ENCODE results near the gene POFUT2. TPM values are rescaled to one million over a fixed set of nuclear protein-coding genes. Genes with fewer than 3 reads are reported as not detected.

POFUT2 gene
- total RNA-seq, 1 experiment from 2014 or later, result 28.2 TPM

DNA sequence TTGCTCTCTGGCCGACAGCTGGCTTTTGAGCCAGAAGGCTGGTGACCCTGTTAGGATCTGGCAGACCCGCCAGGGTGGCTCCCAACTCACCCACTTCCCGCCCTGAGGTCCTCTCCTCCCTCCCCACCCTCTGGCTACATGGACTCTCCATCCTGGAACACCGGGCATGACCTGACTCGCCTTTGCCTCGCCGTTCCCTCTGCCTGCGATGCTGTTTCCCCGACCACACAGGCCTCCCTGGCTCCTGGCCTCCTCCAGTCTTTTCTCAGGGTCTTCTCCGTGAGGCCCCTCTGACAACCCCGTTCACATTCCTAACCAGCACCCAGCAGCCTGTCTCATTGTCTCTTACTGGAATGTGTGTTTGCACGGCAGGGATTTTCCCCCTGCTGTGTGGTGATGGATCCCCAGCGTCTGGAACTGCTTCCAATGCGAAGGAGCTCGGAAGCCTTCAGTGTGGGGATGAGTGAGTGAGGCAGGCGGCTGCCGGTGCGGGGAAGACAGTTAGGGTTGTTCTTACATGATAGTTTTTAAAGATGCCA lies 46.0 kb upstream of the POFUT2 start:
- Histone ChIP-seq H3K27me3 (ENCODE audit: low read length) (no peaks in the 10 kb centered on the region), H3K9me3 (ENCODE audit: low read length) (no peaks in the 10 kb centered on the region), H3K9me2 (replicated peaks; ENCODE audit: low read length) (no peaks in the 10 kb centered on the region), H3K9ac (ENCODE audit: low read length) (no peak overlapping the region), H3K36me3 (ENCODE audit: low read depth, low read length) (no peaks in the 10 kb centered on the region), H3K4me1 (ENCODE audit: insufficient read depth, low read length) (peaks cover 24% of the 10 kb centered on the region), H4K20me1 (ENCODE audit: low read length) (no peaks in the 10 kb centered on the region), H3K79me2 (ENCODE audit: low read length) (no peaks in the 10 kb centered on the region), H3K4me3 (ENCODE audit: low read length) (no peak overlapping the region), H2AFZ (ENCODE audit: low read length) (no peak overlapping the region), H3K4me2 (ENCODE audit: low read length) (no peak overlapping the region), H3K27ac (ENCODE audit: low read length) (no peak overlapping the region), H3F3A (ENCODE audit: low read length, unreplicated experiment) (no peaks in the 10 kb centered on the region)
- ATAC-seq (no peak), DNase-seq (no peak)
- CTCF ChIA-PET, result no interaction called here
- intact Hi-C loops (cut with micrococcal nuclease), result no loop called here
- TF ChIP-seq EZH2phosphoT487 (IDR thresholded peaks at IDR 0.05; ENCODE audit: borderline replicate concordance, low read length) (no peak), EZH2 (IDR thresholded peaks at IDR 0.05; ENCODE audit: low read length, unreplicated experiment) (no peak)
- TF ChIP-seq, protein P1, sequence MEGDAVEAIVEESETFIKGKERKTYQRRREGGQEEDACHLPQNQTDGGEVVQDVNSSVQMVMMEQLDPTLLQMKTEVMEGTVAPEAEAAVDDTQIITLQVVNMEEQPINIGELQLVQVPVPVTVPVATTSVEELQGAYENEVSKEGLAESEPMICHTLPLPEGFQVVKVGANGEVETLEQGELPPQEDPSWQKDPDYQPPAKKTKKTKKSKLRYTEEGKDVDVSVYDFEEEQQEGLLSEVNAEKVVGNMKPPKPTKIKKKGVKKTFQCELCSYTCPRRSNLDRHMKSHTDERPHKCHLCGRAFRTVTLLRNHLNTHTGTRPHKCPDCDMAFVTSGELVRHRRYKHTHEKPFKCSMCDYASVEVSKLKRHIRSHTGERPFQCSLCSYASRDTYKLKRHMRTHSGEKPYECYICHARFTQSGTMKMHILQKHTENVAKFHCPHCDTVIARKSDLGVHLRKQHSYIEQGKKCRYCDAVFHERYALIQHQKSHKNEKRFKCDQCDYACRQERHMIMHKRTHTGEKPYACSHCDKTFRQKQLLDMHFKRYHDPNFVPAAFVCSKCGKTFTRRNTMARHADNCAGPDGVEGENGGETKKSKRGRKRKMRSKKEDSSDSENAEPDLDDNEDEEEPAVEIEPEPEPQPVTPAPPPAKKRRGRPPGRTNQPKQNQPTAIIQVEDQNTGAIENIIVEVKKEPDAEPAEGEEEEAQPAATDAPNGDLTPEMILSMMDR (conservative IDR thresholded peaks at IDR 0.05; ENCODE audit: low read depth, low read length), result no peak
- BruUV-seq (replicated peaks), result no TSS peak
- POLR2A ChIA-PET (ENCODE audit: unreplicated experiment), result no interaction called here

DNA sequence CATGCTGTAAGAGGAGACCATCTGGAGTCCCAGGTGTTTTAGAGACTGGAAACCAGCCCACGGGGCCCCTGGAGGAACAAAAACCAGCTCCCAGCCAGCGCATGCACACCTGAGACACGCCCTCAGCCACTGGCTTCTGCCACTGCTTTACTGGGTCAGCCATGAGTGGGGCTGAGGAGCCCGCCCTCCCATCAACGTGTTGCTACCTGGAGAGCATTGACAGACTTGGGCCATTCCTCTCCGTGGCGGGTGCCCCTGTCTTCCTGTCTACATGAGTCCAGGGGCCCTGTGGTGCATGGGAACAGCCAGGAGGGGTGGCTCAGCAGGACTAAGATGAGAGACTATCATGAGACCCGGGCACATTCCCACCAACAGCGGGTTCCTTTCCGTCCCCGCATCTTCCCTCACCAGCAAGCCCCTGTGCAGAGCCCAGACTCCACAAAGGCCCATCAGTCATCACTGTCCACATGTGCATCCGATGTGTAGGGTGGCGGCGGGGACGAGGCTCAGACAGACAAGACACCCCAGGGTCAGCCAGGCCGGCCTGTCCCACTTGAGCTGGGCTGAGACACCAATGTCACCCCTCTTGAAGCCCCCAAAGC lies 45.4 kb upstream of the POFUT2 start:
- Histone ChIP-seq H3K27ac (ENCODE audit: low read length) (no peak overlapping the region), H3K4me2 (ENCODE audit: low read length) (no peak overlapping the region), H2AFZ (ENCODE audit: low read length) (no peak overlapping the region), H3K36me3 (ENCODE audit: low read depth, low read length) (no peaks in the 10 kb centered on the region), H3K9me2 (replicated peaks; ENCODE audit: low read length) (no peaks in the 10 kb centered on the region), H3K27me3 (ENCODE audit: low read length) (no peaks in the 10 kb centered on the region), H3K4me3 (ENCODE audit: low read length) (no peak overlapping the region), H4K20me1 (ENCODE audit: low read length) (no peaks in the 10 kb centered on the region), H3K9ac (ENCODE audit: low read length) (no peak overlapping the region), H3F3A (ENCODE audit: low read length, unreplicated experiment) (no peaks in the 10 kb centered on the region), H3K9me3 (ENCODE audit: low read length) (no peaks in the 10 kb centered on the region), H3K4me1 (ENCODE audit: insufficient read depth, low read length) (peaks cover 25% of the 10 kb centered on the region), H3K79me2 (ENCODE audit: low read length) (no peaks in the 10 kb centered on the region)
- no peak for ATAC-seq
- ChIA-PET POLR2A (ENCODE audit: unreplicated experiment) (no interaction called here), CTCF (no interaction called here)
- no TSS peak for BruUV-seq (replicated peaks)
- intact Hi-C loops (cut with micrococcal nuclease), result no loop called here
- TF ChIP-seq EZH2phosphoT487 (IDR thresholded peaks at IDR 0.05; ENCODE audit: borderline replicate concordance, low read length) (no peak), EZH2 (IDR thresholded peaks at IDR 0.05; ENCODE audit: low read length, unreplicated experiment) (no peak)
- TF ChIP-seq, protein P1 (conservative IDR thresholded peaks at IDR 0.05; ENCODE audit: low read depth, low read length), result no peak
- DNase-seq, result no peak

DNA sequence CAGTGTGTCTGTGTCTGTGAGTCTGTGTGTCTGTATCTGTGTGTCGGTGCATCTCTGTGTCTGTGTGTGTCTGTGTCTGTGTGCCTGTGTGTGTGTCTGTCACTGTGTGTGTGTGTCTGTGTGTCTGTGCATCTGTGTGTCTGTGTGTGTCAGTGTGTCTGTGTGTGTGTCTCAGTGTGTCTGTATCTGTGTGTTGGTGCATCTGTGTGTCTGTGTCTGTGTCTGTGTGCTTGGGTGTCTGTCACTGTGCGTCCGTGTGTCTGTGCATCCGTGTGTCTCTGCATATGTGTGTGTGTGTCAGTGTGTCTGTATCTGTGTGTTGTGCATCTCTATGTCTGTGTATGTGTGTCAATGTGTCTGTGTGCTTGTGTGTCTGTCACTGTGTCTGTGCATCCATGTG lies 44.7 kb upstream of the POFUT2 start:
- Histone ChIP-seq H3K27me3 (ENCODE audit: low read length) (no peaks in the 10 kb centered on the region), H3K4me2 (ENCODE audit: low read length) (no peak overlapping the region), H3K9ac (ENCODE audit: low read length) (no peak overlapping the region), H3K36me3 (ENCODE audit: low read depth, low read length) (no peaks in the 10 kb centered on the region), H3F3A (ENCODE audit: low read length, unreplicated experiment) (no peaks in the 10 kb centered on the region), H2AFZ (ENCODE audit: low read length) (no peak overlapping the region), H4K20me1 (ENCODE audit: low read length) (no peaks in the 10 kb centered on the region), H3K79me2 (ENCODE audit: low read length) (no peaks in the 10 kb centered on the region), H3K4me1 (ENCODE audit: insufficient read depth, low read length) (peaks cover 25% of the 10 kb centered on the region), H3K9me3 (ENCODE audit: low read length) (no peaks in the 10 kb centered on the region), H3K9me2 (replicated peaks; ENCODE audit: low read length) (no peaks in the 10 kb centered on the region), H3K27ac (ENCODE audit: low read length) (no peak overlapping the region), H3K4me3 (ENCODE audit: low read length) (no peak overlapping the region)
- DNase-seq (no peak), ATAC-seq (no peak)
- BruUV-seq (replicated peaks), result no TSS peak
- TF ChIP-seq EZH2phosphoT487 (IDR thresholded peaks at IDR 0.05; ENCODE audit: borderline replicate concordance, low read length) (no peak), EZH2 (IDR thresholded peaks at IDR 0.05; ENCODE audit: low read length, unreplicated experiment) (no peak)
- TF ChIP-seq, protein P1 (conservative IDR thresholded peaks at IDR 0.05; ENCODE audit: low read depth, low read length), result no peak
- intact Hi-C loops (cut with micrococcal nuclease), result no loop called here
- ChIA-PET CTCF (no interaction called here), POLR2A (ENCODE audit: unreplicated experiment) (no interaction called here)

Measured in PC-3 (cell line).